ENCODE data around the gene PRR29.

DNA sequence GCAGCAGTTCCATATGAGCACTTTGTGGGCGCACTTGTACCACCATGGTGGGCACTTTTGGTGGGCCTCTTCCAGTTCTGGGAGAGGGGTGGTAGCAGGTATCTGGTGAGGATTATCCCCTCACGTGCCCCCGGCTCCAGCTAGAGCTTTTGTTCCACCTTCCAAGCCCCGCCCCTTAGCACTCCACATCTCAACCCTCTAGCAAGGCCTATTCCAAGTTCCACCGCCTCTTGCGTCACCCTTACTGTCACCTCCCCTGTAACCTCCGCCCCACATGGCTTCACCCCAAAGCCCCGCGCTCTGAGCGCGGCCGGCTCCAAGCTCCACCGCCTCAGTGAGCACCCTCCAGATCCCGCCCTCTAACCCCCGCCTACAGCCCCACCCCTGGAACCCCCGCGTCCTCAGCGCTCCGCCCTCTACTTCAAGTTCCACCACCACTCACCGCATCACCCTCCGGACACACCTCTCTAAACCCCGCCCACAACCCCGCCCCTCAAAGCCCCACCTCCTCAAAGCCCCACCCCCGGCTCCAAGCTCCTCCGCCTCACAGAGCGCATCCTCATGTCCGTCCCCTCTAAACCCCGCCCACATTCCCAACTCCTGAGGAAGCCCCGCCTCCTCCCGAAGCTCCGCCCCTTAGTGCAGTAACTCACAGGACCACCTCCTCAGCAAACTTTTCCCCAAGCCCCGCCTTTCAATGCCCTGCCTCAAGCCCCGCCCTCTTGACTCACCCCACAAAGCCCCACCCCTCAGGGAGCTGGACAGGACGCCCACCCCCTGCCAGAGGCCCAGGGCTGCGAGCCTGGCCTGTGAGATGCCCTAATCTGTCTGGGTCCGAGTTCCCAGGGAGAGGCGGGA, 36.6 kb upstream of the PRR29 start:
- TF ChIP-seq, protein P1, sequence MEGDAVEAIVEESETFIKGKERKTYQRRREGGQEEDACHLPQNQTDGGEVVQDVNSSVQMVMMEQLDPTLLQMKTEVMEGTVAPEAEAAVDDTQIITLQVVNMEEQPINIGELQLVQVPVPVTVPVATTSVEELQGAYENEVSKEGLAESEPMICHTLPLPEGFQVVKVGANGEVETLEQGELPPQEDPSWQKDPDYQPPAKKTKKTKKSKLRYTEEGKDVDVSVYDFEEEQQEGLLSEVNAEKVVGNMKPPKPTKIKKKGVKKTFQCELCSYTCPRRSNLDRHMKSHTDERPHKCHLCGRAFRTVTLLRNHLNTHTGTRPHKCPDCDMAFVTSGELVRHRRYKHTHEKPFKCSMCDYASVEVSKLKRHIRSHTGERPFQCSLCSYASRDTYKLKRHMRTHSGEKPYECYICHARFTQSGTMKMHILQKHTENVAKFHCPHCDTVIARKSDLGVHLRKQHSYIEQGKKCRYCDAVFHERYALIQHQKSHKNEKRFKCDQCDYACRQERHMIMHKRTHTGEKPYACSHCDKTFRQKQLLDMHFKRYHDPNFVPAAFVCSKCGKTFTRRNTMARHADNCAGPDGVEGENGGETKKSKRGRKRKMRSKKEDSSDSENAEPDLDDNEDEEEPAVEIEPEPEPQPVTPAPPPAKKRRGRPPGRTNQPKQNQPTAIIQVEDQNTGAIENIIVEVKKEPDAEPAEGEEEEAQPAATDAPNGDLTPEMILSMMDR (IDR thresholded peaks at IDR 0.05) = no peak
- no peak for TF ChIP-seq EZH2 (IDR thresholded peaks at IDR 0.05; ENCODE audit: borderline replicate concordance, insufficient read depth, low read depth, low read length, poor library complexity, severe bottlenecking)
